K562 (cell line): ENCODE measurements around the gene CMTM4. TPM values are rescaled to one million over a fixed set of nuclear protein-coding genes. Genes with fewer than 3 reads are reported as not detected.

ENCODE experiments used
- BDP1 ChIP-seq: IDR thresholded peaks from 3 replicates; pipeline ENCODE4 v1.6.1; 2011; ENCODE audit not compliant: insufficient read length, insufficient read depth
- C11orf30 ChIP-seq: fragments of 450-650 bp; IDR thresholded peaks from 2 replicates; pipeline ENCODE4 v1.6.1; 2016; ENCODE audit warnings: low read depth, mild to moderate bottlenecking
- E2F1 ChIP-seq: sonication (generic); formaldehyde crosslinking; IDR thresholded peaks from 2 replicates; pipeline ENCODE4 v1.8.1; 2023; ENCODE audit warnings: mild to moderate bottlenecking, missing genetic modification reagents, moderate library complexity
- ETV5 ChIP-seq: sonication (generic); formaldehyde crosslinking; IDR thresholded peaks from 2 replicates; pipeline ENCODE4 v1.4.0; 2020; ENCODE audit warnings: low read depth, mild to moderate bottlenecking, missing genetic modification reagents
- HBP1 ChIP-seq: fragments of 450-650 bp; formaldehyde crosslinking; IDR thresholded peaks from 2 replicates; pipeline ENCODE4 v1.4.0; 2022; ENCODE audit warnings: missing genetic modification characterization
- HSF4 ChIP-seq: fragments of 250-450 bp; sonication (Bioruptor Pico); IDR thresholded peaks from 2 replicates; pipeline ENCODE4 v2.1.2; 2022; ENCODE audit warnings: mild to moderate bottlenecking, moderate library complexity, borderline replicate concordance
- KDM5B ChIP-seq: fragments of 200-600 bp; sonication (generic); IDR thresholded peaks from 2 replicates; pipeline ENCODE4 v1.6.1; 2012; ENCODE audit warnings: low read depth, mild to moderate bottlenecking, moderate library complexity, low read length, control low read depth, inconsistent platforms; ENCODE audit not compliant: insufficient replicate concordance
- NFYB ChIP-seq: IDR thresholded peaks from 2 replicates; pipeline ENCODE4 v1.6.1; 2011; ENCODE audit warnings: mild to moderate bottlenecking, moderate library complexity; ENCODE audit not compliant: insufficient read length; ENCODE audit errors: extremely low read depth
- NR2C2 ChIP-seq, 2 experiments: fragments of 200-800 bp in 1 of 2; sonication (Bioruptor generic) in 1 of 2; sonication (generic) in 1 of 2; formaldehyde crosslinking in 1 of 2; IDR thresholded peaks; 2 replicates each; pipeline versions ENCODE4 v1.6.1 to v1.8.0; 2016 to 2022; ENCODE audit warnings: mild to moderate bottlenecking in 1 of 2, missing compliant biosample characterization in 1 of 2, missing genetic modification characterization in 1 of 2, missing genetic modification reagents in 1 of 2
- SIN3B ChIP-seq: fragments of 450-650 bp; IDR thresholded peaks from 2 replicates; pipeline ENCODE4 v1.6.1; 2017; ENCODE audit warnings: low read depth, mild to moderate bottlenecking, moderate library complexity
- SREBF1 ChIP-seq: fragments of 150-350 bp; IDR thresholded peaks from 2 replicates; pipeline ENCODE4 v1.6.1; 2014; ENCODE audit warnings: antibody characterized with exemption, low read depth, low read length, borderline replicate concordance
- ZBTB33 ChIP-seq: sonication (generic); formaldehyde crosslinking; IDR thresholded peaks from 2 replicates; pipeline ENCODE4 v1.8.1; 2023; ENCODE audit warnings: mild to moderate bottlenecking, missing genetic modification reagents
- ZBTB5 ChIP-seq: fragments of 450-650 bp; IDR thresholded peaks from 2 replicates; pipeline ENCODE4 v1.6.1; 2017; ENCODE audit warnings: antibody characterized with exemption
- ZC3H11A ChIP-seq: IDR thresholded peaks from 2 replicates; pipeline ENCODE4 v1.6.1; 2012; ENCODE audit warnings: low read depth, low read length, improper control_type of control experiment
- polyA plus RNA-seq, 8 experiments: library from polyadenylated mRNA; depleted of rRNA in 4 of 8; stranded (reverse) in 5 of 8; unstranded in 3 of 8; fragments of >200 nt; fragmentation: Nextera tagmentation in 2 of 8; fragmentation: Illumina TruSeq in 1 of 8; extraction: Ambion mirVana in 2 of 8; extraction: Trizol in 1 of 8; gene quantifications; 2 replicates each; pipeline versions ENCODE4 v1.2.1 to v1.2.3, GENCODE V29; 2011 to 2014; ENCODE audit warnings: inconsistent platforms in 1 of 8, missing spikeins in 1 of 8
- total RNA-seq, 7 experiments: library from RNA; depleted of rRNA in 6 of 7; stranded (reverse); fragments of >200 nt in 6 of 7; fragmentation: Illumina TruSeq in 2 of 7; extraction: Trizol in 2 of 7; gene quantifications; 2 replicates each; pipeline versions ENCODE4 v1.2.1 to v1.2.3, GENCODE V29; 2011 to 2021; ENCODE audit warnings: low replicate concordance in 1 of 7
- TF ChIP-seq, protein P1 (sequence below): sonication (generic); IDR thresholded peaks from 2 replicates; pipeline ENCODE4 v1.6.1; 2016
- TF ChIP-seq, protein P2 (sequence below): fragments of 250-450 bp; sonication (Bioruptor Pico); IDR thresholded peaks from 2 replicates; pipeline ENCODE4 v1.5.0; 2020; ENCODE audit warnings: mild to moderate bottlenecking, borderline replicate concordance

Gene CMTM4
- total and polyA plus RNA-seq, 9 of the 15 experiments (the other 6 are each of a cell fraction or from before 2014, with no cell fraction given) = 2.0 to 21.3 (median 12.5) TPM

GRCh38 chr16:66620429-66620795, 76.1 kb downstream of the CMTM4 start (continued):
- TF ChIP-seq, protein P1, sequence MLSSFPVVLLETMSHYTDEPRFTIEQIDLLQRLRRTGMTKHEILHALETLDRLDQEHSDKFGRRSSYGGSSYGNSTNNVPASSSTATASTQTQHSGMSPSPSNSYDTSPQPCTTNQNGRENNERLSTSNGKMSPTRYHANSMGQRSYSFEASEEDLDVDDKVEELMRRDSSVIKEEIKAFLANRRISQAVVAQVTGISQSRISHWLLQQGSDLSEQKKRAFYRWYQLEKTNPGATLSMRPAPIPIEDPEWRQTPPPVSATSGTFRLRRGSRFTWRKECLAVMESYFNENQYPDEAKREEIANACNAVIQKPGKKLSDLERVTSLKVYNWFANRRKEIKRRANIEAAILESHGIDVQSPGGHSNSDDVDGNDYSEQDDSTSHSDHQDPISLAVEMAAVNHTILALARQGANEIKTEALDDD = no peak
- TF ChIP-seq NFYB (no peak), ZBTB33 (CRISPR knock-in tag) (no peak), C11orf30 (no peak), ETV5 (CRISPR knock-in tag) (no peak), KDM5B (no peak), NR2C2 (CRISPR knock-in tag; IDR thresholded peaks at IDR 0.05) (no peak), NR2C2 (tag; IDR thresholded peaks at IDR 0.05) (peak; percentile 14; the same call in 1 of the 2 replicates), ZC3H11A (no peak), HSF4 (CRISPR knock-in tag) (no peak), BDP1 (no peak), SIN3B (no peak), SREBF1 (no peak), HBP1 (CRISPR knock-in tag) (no peak), ZBTB5 (no peak), E2F1 (CRISPR knock-in tag) (no peak)
- TF ChIP-seq, protein P2, sequence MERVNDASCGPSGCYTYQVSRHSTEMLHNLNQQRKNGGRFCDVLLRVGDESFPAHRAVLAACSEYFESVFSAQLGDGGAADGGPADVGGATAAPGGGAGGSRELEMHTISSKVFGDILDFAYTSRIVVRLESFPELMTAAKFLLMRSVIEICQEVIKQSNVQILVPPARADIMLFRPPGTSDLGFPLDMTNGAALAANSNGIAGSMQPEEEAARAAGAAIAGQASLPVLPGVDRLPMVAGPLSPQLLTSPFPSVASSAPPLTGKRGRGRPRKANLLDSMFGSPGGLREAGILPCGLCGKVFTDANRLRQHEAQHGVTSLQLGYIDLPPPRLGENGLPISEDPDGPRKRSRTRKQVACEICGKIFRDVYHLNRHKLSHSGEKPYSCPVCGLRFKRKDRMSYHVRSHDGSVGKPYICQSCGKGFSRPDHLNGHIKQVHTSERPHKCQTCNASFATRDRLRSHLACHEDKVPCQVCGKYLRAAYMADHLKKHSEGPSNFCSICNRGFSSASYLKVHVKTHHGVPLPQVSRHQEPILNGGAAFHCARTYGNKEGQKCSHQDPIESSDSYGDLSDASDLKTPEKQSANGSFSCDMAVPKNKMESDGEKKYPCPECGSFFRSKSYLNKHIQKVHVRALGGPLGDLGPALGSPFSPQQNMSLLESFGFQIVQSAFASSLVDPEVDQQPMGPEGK = no peak
